GM18858 (cell line): ENCODE results near the gene ANKRD37.

ENCODE experiments used
- ATAC-seq: cut with Tn5 transposase; IDR thresholded peaks from one replicate; pipeline ENCODE4 v1.9.1; 2021; ENCODE audit not compliant: unreplicated experiment

The ANKRD37 gene

DNA sequence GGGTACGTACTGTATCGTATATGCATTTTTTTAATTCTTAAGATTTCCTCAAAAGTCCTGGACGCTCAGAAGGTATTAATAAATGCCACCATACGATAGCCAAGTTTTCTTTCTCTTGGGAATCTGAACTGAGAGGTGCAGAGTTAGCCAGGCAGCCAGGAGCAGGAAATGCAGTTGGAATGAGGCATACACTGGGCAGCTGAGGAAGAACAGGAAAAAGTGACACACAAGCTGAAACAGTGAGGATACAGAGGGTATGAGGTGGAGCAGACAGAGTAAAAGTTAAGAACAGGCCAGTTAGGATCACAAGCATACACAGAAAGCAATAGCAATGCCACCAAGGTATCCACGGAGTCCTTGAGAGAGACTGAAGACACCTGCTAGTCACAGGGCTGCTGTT is 15.8 kb downstream of the ANKRD37 start:
- no peak for ATAC-seq

DNA sequence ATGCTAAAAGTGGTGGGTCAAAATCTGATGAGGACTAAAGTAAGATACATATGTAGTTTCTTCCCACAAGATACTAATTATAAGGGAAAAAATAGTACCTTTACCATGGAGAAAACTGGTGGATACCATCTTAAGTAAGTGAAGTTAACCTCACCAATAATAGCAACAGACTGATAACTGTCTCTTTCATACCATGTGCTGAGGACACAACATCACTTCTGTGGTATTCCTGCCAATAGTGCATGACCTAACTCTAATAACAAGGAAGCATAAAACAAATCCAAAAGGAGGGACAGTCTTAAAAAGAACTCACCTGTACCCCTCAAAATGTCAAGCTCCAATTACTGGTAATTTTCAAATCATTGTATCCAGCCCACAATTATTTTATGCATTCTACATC is 20.3 kb downstream of the ANKRD37 start:
- no peak for ATAC-seq

DNA sequence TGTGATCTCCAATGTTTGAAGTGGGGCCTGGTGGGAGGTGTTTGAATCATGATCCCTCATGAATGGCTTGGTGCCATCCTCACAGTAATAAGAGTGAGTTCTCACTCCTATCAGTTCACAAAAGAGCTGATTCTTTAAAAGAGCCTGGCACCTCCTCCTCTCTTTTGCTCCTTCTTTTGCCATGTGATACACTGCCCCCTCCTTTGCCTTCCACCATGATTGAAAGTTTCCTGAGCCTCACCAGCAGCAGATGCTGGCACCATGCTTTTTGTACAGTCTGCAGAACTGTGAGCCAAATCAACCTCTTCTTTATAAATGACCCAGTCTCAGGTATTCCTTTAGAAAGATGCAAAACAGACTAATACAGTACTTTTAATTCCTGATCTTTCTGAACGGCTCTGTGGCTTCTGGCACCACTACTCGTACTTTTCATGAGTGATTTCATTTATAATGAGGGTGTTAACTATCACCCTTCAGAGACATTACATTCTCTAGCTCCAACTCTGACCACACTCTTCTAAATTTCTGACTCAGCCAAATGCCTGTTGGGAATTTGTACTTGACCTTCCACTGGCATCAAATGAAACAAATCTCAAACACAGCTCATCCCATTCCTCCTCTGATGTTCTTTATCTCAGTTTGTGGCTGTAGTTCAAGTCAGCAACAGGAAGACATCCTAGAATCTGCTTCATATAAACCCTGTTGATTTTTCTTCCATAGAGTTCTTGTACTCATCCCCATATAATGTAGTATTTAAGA is 24.9 kb downstream of the ANKRD37 start:
- ATAC-seq, result no peak

- ATAC-seq, result no peak
Measured at GRCh38 chr4:185424905-185425646, 28.4 kb downstream of the ANKRD37 start.

DNA sequence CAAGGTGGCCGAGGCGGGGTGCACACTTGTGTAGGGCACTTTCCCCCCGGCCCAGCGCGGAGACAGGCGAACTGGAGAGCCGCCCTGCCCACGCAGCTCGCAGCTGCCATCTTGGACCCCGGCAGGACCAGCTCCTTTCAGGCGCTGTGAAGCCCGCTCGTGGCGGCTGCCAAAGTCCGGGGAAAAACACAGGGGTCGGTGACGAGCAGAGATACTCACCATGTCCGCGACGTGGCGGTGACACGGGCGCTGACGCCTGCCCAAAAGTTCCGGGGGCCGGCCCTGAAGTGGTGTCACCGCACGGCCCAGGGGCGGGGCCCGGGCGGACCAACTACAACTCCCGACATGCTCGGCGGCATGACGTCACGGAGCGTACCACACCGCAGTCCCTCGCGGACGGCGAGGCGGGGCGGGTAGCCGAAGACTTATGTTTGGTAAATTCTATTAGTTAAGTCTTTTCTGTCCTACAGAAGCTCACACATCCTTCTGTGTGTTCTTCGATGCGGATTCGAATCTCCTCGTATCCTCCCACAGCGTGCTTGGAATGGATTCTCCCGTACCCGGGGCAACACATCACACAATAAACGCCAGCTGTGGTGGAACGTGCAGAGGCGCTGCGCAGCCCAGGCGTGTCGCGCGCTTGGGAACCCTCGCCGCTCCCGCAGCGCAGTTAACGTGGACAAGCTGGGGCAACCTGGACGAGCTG is 29.2 kb downstream of the ANKRD37 start, which contains the start of gene UFSP2:
TSS of gene UFSP2 (minus strand) at position 318 of the 706 bp plus-strand sequence. CDS start at position 222, 96 bp downstream.
- ATAC-seq, result peak; percentile 89

DNA sequence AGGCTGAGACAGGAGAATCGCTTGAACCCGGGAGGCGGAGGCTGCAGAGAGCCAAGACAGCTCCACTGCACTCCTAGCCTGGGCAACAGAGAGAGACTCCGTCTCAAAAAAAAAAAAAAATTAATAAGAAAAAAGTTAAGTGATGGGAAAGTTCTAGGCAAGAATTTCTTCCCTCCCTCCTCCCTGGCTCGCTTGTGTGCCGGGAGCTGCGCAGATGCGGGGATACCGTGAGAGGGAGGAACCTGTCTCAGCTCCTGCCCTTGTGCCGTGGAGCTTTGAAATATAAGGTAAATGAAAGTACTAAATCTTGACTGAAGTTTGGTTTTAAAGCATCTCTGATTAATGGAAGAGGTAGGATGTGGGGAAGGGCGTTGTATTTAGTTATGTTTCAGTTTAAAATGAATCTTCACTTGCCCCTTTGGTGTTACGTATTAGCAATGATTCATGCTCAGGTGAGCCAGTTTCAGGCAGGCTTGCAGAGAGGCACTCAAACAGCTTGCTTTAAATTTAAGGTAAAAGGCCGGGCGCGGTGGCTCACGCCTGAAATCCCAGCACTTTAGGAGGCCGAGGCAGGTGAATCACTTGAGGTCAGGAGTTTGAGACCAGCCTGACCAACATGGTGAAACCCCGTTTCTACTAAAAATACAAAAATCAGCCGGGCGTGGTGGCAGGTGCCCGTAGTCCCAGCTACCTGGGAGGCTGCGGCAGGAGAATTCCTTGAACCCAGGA is 30.5 kb downstream of the ANKRD37 start:
- ATAC-seq, result no peak

DNA sequence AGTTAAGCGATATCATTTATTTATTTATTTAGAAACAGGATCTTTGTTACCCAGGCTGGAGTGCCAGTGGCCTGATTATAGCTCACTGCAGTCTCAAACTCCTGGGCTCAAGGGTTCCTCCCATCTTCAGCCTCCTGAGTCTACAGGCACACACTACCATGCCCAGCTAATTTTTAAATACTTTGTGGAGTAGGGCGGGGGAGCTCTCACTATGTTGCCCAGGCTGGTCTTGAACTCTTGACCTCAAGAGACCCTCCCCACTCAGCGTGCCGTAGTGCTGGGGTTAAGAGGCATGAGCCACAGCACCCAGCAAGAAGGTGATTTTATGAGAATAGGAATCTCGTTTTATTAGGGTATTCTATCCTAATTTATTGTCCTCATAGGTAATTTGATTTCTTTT is 33.0 kb downstream of the ANKRD37 start:
- no peak for ATAC-seq

DNA sequence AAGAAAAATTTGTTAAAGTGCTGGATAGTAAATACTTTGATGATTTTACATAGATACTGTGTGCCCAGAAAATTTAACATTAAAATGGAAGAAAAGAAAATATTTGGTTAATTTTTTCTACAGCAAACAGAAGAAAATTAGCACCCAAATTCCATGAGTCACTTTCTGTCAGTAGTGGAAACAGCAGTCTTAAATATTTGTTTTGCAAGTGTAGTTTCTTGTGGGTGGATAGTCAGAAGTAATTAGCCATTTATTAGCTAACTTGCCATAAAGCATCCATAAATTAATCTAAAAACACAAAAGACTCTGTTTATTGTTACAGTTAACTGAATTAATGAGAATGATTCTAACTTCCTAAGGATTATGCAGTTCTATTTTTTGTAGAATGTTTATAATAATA is 38.8 kb downstream of the ANKRD37 start:
- no peak for ATAC-seq

- peak; percentile 79 for ATAC-seq
Measured at GRCh38 chr4:185437809-185438208, 41.2 kb downstream of the ANKRD37 start.

GRCh38 chr4:185441479-185441878 is 44.8 kb downstream of the ANKRD37 start:
- ATAC-seq, result no peak

- ATAC-seq, result no peak
Measured at GRCh38 chr4:185445209-185445608, 48.6 kb downstream of the ANKRD37 start.
